SU-DHL-6 (cell line): ENCODE results near the gene TMEM131L.

ENCODE experiments used
- H2AFZ ChIP-seq: fragments of 200-600 bp; sonication (generic); 2 replicates; pipeline ENCODE4 v1.6.1; 2014; ENCODE audit warnings: low read depth, mild to moderate bottlenecking, moderate library complexity, mixed read lengths, antibody characterized with exemption, low read length; ENCODE audit not compliant: severe bottlenecking
- H3F3A ChIP-seq: fragments of 200-600 bp; shearing (Covaris generic); 2 replicates; pipeline ENCODE4 v1.6.0; 2016; ENCODE audit warnings: antibody characterized with exemption, mild to moderate bottlenecking; ENCODE audit not compliant: insufficient read depth
- H3K27ac ChIP-seq: fragments of 200-600 bp; sonication (generic); 2 replicates; pipeline ENCODE4 v1.5.1; 2016; ENCODE audit warnings: low read depth, mild to moderate bottlenecking, low read length, moderate library complexity, mixed read lengths
- H3K27me3 ChIP-seq: fragments of 200-600 bp; sonication (generic), shearing (Covaris generic); 2 replicates; pipeline ENCODE4 v1.6.0; 2014; ENCODE audit warnings: mild to moderate bottlenecking, low read length
- H3K36me3 ChIP-seq: fragments of 200-600 bp; sonication (generic); 2 replicates; pipeline ENCODE4 v1.6.1; 2014; ENCODE audit warnings: mild to moderate bottlenecking, low read length, mixed read lengths
- H3K4me2 ChIP-seq: fragments of 300-600, 200-600 bp; shearing (Covaris generic), sonication (generic); 2 replicates; pipeline ENCODE4 v1.6.0; 2014; ENCODE audit warnings: low read length, low read depth, mild to moderate bottlenecking; ENCODE audit not compliant: poor library complexity, severe bottlenecking
- H3K4me3 ChIP-seq: fragments of 200-600 bp; sonication (generic); 2 replicates; pipeline ENCODE4 v1.5.1; 2014; ENCODE audit warnings: antibody characterized with exemption, low read length, mild to moderate bottlenecking, mixed read lengths; ENCODE audit not compliant: insufficient read depth, poor library complexity, severe bottlenecking
- H3K79me2 ChIP-seq: fragments of 200-600 bp; sonication (generic); 2 replicates; pipeline ENCODE4 v1.6.1; 2014; ENCODE audit warnings: mild to moderate bottlenecking, low read length, moderate library complexity; ENCODE audit not compliant: insufficient read depth
- H3K9ac ChIP-seq: fragments of 200-600 bp; sonication (generic); 2 replicates; pipeline ENCODE4 v1.7.0; 2014; ENCODE audit warnings: mild to moderate bottlenecking, low read length
- H3K9me2 ChIP-seq: fragments of 200-600 bp; sonication (generic); replicated peaks from 2 replicates; pipeline ENCODE4 v1.6.1; 2014; ENCODE audit warnings: low read length; ENCODE audit not compliant: insufficient read depth
- H3K9me3 ChIP-seq: fragments of 200-600 bp; sonication (generic); 2 replicates; pipeline ENCODE4 v1.6.1; 2014; ENCODE audit warnings: low read length, mixed read lengths; ENCODE audit not compliant: insufficient read depth
- H4K20me1 ChIP-seq: fragments of 200-600 bp; sonication (generic); 2 replicates; pipeline ENCODE4 v1.6.1; 2014; ENCODE audit warnings: low read depth, mild to moderate bottlenecking, antibody characterized with exemption, low read length, moderate library complexity, mixed read lengths
- EZH2phosphoT487 ChIP-seq: fragments of 200-600 bp; sonication (generic), shearing (Covaris generic); conservative IDR thresholded peaks from 2 replicates; pipeline ENCODE4 v1.6.1; 2018; ENCODE audit warnings: mild to moderate bottlenecking, antibody characterized with exemption, low read length, moderate library complexity, mixed read lengths
- TF ChIP-seq, protein P1 (sequence below): fragments of 200-600 bp; sonication (generic); IDR thresholded peaks from one replicate; pipeline ENCODE4 v1.5.1; 2017; ENCODE audit warnings: antibody characterized with exemption, mild to moderate bottlenecking, low read length, moderate library complexity; ENCODE audit not compliant: insufficient read depth, poor library complexity, severe bottlenecking

TMEM131L gene

DNA sequence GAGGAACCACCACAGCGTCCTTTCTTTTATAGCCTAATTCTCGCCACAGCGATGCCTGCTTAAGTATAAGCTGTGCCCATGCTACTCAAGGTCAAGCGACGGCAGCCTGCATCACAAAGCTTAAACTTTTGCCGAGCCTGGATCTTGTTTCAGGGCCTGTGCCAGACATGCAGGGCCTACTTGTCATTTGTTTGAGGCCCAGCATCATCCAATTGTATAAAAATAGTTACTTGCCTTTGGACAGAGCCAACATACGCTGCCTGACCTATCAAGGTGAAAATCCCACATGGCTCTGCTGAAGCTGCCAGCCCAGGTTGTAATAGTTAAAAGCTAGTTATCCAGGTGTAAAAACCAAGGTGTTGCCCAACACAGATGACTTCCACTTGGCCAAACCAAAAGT, 107.1 kb downstream of the TMEM131L start:
- Histone ChIP-seq H3K27ac (peak overlapping the region; percentile 62), H3K9me2 (no peaks in the 10 kb centered on the region), H3K4me3 (no peak overlapping the region), H3K9ac (no peak overlapping the region), H3K36me3 (peaks cover 33% of the 10 kb centered on the region), H3K9me3 (no peaks in the 10 kb centered on the region), H2AFZ (no peak overlapping the region), H3K79me2 (peaks cover 93% of the 10 kb centered on the region), H4K20me1 (no peaks in the 10 kb centered on the region; the same call in 1 of the 2 replicates), H3K4me2 (peak overlapping the region; percentile 37), H3F3A (peaks cover 64% of the 10 kb centered on the region), H3K27me3 (no peaks in the 10 kb centered on the region)
- no peak for TF ChIP-seq EZH2phosphoT487
- TF ChIP-seq, protein P1, sequence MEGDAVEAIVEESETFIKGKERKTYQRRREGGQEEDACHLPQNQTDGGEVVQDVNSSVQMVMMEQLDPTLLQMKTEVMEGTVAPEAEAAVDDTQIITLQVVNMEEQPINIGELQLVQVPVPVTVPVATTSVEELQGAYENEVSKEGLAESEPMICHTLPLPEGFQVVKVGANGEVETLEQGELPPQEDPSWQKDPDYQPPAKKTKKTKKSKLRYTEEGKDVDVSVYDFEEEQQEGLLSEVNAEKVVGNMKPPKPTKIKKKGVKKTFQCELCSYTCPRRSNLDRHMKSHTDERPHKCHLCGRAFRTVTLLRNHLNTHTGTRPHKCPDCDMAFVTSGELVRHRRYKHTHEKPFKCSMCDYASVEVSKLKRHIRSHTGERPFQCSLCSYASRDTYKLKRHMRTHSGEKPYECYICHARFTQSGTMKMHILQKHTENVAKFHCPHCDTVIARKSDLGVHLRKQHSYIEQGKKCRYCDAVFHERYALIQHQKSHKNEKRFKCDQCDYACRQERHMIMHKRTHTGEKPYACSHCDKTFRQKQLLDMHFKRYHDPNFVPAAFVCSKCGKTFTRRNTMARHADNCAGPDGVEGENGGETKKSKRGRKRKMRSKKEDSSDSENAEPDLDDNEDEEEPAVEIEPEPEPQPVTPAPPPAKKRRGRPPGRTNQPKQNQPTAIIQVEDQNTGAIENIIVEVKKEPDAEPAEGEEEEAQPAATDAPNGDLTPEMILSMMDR, result no peak

DNA sequence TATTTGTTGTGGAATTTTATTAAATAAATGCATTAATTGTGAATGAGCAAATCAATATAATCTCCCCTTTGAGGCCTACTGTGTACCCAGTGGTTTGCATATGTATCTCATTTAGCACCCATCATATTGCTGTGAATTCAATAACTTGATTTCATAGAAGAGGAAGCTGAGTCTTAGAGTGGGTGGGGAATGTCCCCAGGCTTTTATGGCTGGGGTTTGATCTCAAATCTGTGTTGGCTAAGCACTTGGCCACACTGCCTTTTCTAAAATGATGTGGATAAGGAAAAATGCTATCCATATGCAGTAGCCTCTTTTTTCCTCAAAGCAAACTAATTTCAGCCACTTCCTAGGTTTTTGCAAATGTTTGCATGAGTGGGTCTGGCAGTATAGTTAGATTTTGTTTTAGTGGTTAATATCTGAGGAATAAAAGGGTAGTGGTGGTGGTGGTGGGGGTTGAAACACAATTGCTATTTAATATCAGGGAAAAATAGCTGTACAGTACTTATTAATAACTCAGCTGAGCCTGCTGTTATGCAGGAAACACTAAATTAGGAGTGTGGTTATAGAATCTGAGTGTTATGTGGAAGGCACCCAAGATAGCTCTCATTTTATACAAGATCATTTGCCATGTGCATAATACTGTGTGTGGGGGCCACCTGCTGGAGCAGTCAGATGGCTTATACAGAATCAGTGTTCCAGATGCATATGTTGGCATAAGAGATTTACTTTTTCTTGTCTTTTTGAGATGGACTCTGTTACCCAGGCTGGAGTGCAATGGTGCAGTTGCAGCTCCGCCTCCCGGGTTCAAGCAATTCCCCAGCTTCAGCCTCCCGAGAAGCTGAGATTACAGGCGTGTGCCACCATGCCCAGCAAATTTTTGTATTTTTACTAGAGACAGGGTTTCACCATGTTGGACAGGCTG, 108.0 kb downstream of the TMEM131L start:
- peaks cover 84% of the 10 kb centered on the region for H3K79me2 ChIP-seq
- H3K4me2 ChIP-seq, result peak overlapping the region; percentile 37
- peak overlapping the region; percentile 7; the same call in 1 of the 2 replicates for H3K9ac ChIP-seq
- H3F3A ChIP-seq, result peaks cover 56% of the 10 kb centered on the region
- no peak overlapping the region for H3K4me3 ChIP-seq
- H4K20me1 ChIP-seq, result no peaks in the 10 kb centered on the region; the same call in 1 of the 2 replicates
- no peaks in the 10 kb centered on the region for H3K9me3 ChIP-seq
- peaks cover 29% of the 10 kb centered on the region for H3K36me3 ChIP-seq
- no peak overlapping the region for H2AFZ ChIP-seq
- H3K27me3 ChIP-seq, result no peaks in the 10 kb centered on the region
- no peaks in the 10 kb centered on the region for H3K9me2 ChIP-seq
- no peak for TF ChIP-seq EZH2phosphoT487
- TF ChIP-seq, protein P1, result peak; percentile 36
- H3K27ac ChIP-seq, result peak overlapping the region; percentile 62

DNA sequence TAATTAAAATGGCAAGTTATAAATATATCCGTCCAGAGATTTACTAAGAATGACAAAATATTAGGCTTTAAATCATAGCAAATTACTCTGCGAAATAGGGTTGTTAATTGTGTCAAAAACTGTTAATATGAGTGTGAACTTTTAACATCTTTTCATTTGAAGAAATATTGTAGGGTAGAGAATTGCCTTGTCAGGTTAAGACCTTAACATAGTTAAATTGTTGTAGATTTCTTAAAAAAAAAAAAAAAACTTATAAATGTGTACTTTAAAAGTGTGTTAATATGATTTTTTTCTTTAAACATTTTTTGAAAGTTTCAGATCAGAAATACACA, 110.2 kb downstream of the TMEM131L start:
- Histone ChIP-seq H3K9me2 (no peaks in the 10 kb centered on the region), H3K36me3 (peaks cover 26% of the 10 kb centered on the region), H3F3A (peaks cover 51% of the 10 kb centered on the region), H3K4me3 (no peak overlapping the region), H3K79me2 (peaks cover 80% of the 10 kb centered on the region), H3K9me3 (no peaks in the 10 kb centered on the region), H3K4me2 (no peak overlapping the region), H2AFZ (no peak overlapping the region), H3K9ac (no peak overlapping the region), H3K27me3 (no peaks in the 10 kb centered on the region), H4K20me1 (peaks cover under 1% of the 10 kb centered on the region; the same call in 1 of the 2 replicates), H3K27ac (no peak overlapping the region)
- no peak for TF ChIP-seq EZH2phosphoT487
- TF ChIP-seq, protein P1, result no peak
